Loucy (cell line): ENCODE measurements around the gene GLDC.

Experiments
- H2AFZ ChIP-seq: fragments of 200-600 bp; sonication (generic); 2 replicates; pipeline ENCODE4 v1.6.0; 2016; ENCODE audit warnings: antibody characterized with exemption, mild to moderate bottlenecking, low read length, moderate library complexity
- H3F3A ChIP-seq: fragments of 200-600 bp; 2 replicates; pipeline ENCODE4 v1.6.0; 2016; ENCODE audit warnings: antibody characterized with exemption, low read depth, mild to moderate bottlenecking
- H3K27me3 ChIP-seq: fragments of 200-600 bp; sonication (generic); 2 replicates; pipeline ENCODE4 v1.6.1; 2014; ENCODE audit warnings: low read length, mild to moderate bottlenecking; ENCODE audit not compliant: insufficient read depth, poor library complexity, severe bottlenecking
- H3K36me3 ChIP-seq: fragments of 200-600 bp; sonication (generic); 2 replicates; pipeline ENCODE4 v1.6.1; 2016; ENCODE audit warnings: low read length; ENCODE audit not compliant: insufficient read depth
- H3K4me1 ChIP-seq: fragments of 200-600 bp; sonication (generic); 2 replicates; pipeline ENCODE4 v1.5.1; 2014; ENCODE audit warnings: low read length, mild to moderate bottlenecking; ENCODE audit not compliant: insufficient read depth, poor library complexity, severe bottlenecking
- H3K4me2 ChIP-seq: fragments of 200-600 bp; sonication (generic); 2 replicates; pipeline ENCODE4 v1.6.0; 2014; ENCODE audit warnings: antibody characterized with exemption, low read length, low read depth, mild to moderate bottlenecking; ENCODE audit not compliant: poor library complexity, severe bottlenecking
- H3K4me3 ChIP-seq: fragments of 200-600 bp; sonication (generic); 2 replicates; pipeline ENCODE4 v1.5.1; 2014; ENCODE audit warnings: low read length, mild to moderate bottlenecking, mixed read lengths; ENCODE audit not compliant: poor library complexity, severe bottlenecking
- H3K79me2 ChIP-seq: fragments of 200-600 bp; sonication (generic); 2 replicates; pipeline ENCODE4 v1.6.1; 2014; ENCODE audit warnings: low read length; ENCODE audit not compliant: insufficient read depth
- H3K9ac ChIP-seq: fragments of 200-600 bp; sonication (generic); 2 replicates; pipeline ENCODE4 v1.6.0; 2014; ENCODE audit warnings: mild to moderate bottlenecking, low read depth, low read length, moderate library complexity; ENCODE audit not compliant: poor library complexity, severe bottlenecking
- H3K9me2 ChIP-seq: fragments of 200-600 bp; sonication (generic); replicated peaks from 2 replicates; pipeline ENCODE4 v1.6.1; 2016; ENCODE audit warnings: low read depth, low read length, mixed read lengths
- H3K9me3 ChIP-seq: fragments of 200-600 bp; sonication (generic); 2 replicates; pipeline ENCODE4 v1.6.1; 2014; ENCODE audit warnings: mild to moderate bottlenecking, antibody characterized with exemption, low read length, low read depth; ENCODE audit not compliant: insufficient read depth
- H4K20me1 ChIP-seq: fragments of 200-600 bp; sonication (generic); 2 replicates; pipeline ENCODE4 v1.6.0; 2014; ENCODE audit warnings: antibody characterized with exemption, low read length, mild to moderate bottlenecking; ENCODE audit not compliant: insufficient read depth, poor library complexity, severe bottlenecking
- EZH2phosphoT487 ChIP-seq: fragments of 200-600 bp; IDR thresholded peaks from 2 replicates; pipeline ENCODE4 v1.6.1; 2018; ENCODE audit warnings: antibody characterized with exemption, mild to moderate bottlenecking, moderate library complexity, borderline replicate concordance
- TF ChIP-seq, protein P1 (sequence below): fragments of 200-600 bp; sonication (generic); conservative IDR thresholded peaks from 2 replicates; pipeline ENCODE4 v1.5.1; 2014; ENCODE audit warnings: mild to moderate bottlenecking, antibody characterized with exemption, low read length

GLDC gene

GRCh38 chr9:6557883-6558616 is 87.5 kb downstream of the GLDC start:
- no peaks in the 10 kb centered on the region for H3K79me2 ChIP-seq
- H3K9me3 ChIP-seq: no peaks in the 10 kb centered on the region
- no peaks in the 10 kb centered on the region for H3K27me3 ChIP-seq
- no peak for TF ChIP-seq EZH2phosphoT487
- TF ChIP-seq, protein P1, sequence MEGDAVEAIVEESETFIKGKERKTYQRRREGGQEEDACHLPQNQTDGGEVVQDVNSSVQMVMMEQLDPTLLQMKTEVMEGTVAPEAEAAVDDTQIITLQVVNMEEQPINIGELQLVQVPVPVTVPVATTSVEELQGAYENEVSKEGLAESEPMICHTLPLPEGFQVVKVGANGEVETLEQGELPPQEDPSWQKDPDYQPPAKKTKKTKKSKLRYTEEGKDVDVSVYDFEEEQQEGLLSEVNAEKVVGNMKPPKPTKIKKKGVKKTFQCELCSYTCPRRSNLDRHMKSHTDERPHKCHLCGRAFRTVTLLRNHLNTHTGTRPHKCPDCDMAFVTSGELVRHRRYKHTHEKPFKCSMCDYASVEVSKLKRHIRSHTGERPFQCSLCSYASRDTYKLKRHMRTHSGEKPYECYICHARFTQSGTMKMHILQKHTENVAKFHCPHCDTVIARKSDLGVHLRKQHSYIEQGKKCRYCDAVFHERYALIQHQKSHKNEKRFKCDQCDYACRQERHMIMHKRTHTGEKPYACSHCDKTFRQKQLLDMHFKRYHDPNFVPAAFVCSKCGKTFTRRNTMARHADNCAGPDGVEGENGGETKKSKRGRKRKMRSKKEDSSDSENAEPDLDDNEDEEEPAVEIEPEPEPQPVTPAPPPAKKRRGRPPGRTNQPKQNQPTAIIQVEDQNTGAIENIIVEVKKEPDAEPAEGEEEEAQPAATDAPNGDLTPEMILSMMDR: no peak
- H3K9me2 ChIP-seq: no peaks in the 10 kb centered on the region
- no peaks in the 10 kb centered on the region for H3K4me1 ChIP-seq
- H3K4me2 ChIP-seq: no peak overlapping the region
- H2AFZ ChIP-seq: no peak overlapping the region
- H3K36me3 ChIP-seq: no peaks in the 10 kb centered on the region
- H3K4me3 ChIP-seq: no peak overlapping the region
- no peak overlapping the region for H3K9ac ChIP-seq
- no peaks in the 10 kb centered on the region for H4K20me1 ChIP-seq
- no peaks in the 10 kb centered on the region for H3F3A ChIP-seq

DNA sequence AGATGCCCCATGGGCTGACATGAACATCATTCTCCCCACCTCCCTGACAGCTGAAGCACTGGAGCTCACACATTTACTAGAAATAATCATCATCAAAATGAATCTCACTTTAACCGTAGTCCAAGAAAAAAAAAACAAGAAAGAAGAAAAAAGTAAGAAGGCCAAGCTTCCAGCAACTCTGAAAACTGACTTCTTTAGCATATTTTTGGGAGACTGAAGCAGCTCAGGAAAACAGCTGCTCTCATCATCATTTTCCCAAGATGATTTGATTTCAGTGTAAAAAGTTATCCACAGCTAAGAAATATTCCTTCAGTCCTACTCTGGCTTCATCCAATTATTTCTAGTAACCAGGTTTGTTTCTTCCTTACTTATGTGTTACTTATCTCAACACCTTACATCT is 91.7 kb downstream of the GLDC start:
- Histone ChIP-seq H3K9me2 (no peaks in the 10 kb centered on the region), H3F3A (no peaks in the 10 kb centered on the region), H3K9ac (no peak overlapping the region), H3K4me2 (no peak overlapping the region), H2AFZ (no peak overlapping the region), H3K9me3 (no peaks in the 10 kb centered on the region), H3K79me2 (no peaks in the 10 kb centered on the region), H4K20me1 (no peaks in the 10 kb centered on the region), H3K36me3 (no peaks in the 10 kb centered on the region), H3K27me3 (no peaks in the 10 kb centered on the region), H3K4me1 (no peaks in the 10 kb centered on the region), H3K4me3 (no peak overlapping the region)
- TF ChIP-seq EZH2phosphoT487: no peak
- TF ChIP-seq, protein P1: no peak

DNA sequence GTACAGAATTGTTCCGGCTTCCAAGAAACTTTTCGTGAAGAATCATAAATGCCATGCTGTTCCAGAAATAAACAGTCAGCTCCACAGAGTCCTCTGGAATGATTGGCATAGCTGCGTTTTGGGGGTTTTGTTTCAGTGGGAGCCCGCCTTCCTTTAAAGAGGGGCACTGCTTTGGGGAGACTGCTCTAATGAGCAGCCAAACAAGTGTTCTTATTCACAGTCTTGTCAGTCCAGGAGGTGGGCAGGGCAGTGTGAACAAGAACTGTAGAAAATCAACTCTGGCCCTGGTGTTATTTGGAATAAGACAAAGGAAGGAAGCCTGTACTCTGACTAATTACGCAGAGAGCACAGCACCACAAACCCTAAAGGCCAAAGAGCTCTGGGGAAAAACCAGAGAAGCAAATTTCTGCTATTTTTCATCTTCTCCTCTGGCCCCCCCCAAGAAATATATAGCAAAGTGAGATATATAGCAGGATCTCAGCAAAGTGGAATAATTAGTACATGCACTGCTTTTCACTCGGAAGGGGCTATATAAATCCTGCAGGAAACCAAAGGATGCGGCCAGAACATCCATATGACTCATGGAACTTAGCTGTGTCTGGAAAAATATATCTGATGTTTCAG is 92.9 kb downstream of the GLDC start:
- no peaks in the 10 kb centered on the region for H3F3A ChIP-seq
- no peaks in the 10 kb centered on the region for H3K4me1 ChIP-seq
- no peaks in the 10 kb centered on the region for H4K20me1 ChIP-seq
- H3K36me3 ChIP-seq: no peaks in the 10 kb centered on the region
- no peaks in the 10 kb centered on the region for H3K9me2 ChIP-seq
- H3K4me2 ChIP-seq: no peak overlapping the region
- no peaks in the 10 kb centered on the region for H3K27me3 ChIP-seq
- H3K4me3 ChIP-seq: no peak overlapping the region
- no peaks in the 10 kb centered on the region for H3K79me2 ChIP-seq
- H3K9me3 ChIP-seq: no peaks in the 10 kb centered on the region
- no peak overlapping the region for H3K9ac ChIP-seq
- TF ChIP-seq EZH2phosphoT487: no peak
- TF ChIP-seq, protein P1: no peak
- no peak overlapping the region for H2AFZ ChIP-seq
